Measurements from ENCODE around the gene CEACAM19.
A peak's percentile ranks its signal among the peaks of the same experiment; 100 is the strongest.

GRCh38 chr19:44694184-44694579, 22.9 kb downstream of the CEACAM19 start:
- TF ChIP-seq CTCF (IDR thresholded peaks at IDR 0.05) = peak; percentile 42
- TF ChIP-seq EZH2phosphoT487 (IDR thresholded peaks at IDR 0.05) = no peak
